HepG2 (cell line): ENCODE results near the gene SRPK3. TPM values are rescaled to one million over a fixed set of nuclear protein-coding genes. Genes with fewer than 3 reads are reported as not detected.

ENCODE experiments used
- CBX5 ChIP-seq: sonication (generic); formaldehyde crosslinking; IDR thresholded peaks from 2 replicates; pipeline ENCODE4 v1.4.0; 2020; ENCODE audit warnings: missing genetic modification reagents, borderline replicate concordance
- MEF2D ChIP-seq: sonication (generic); formaldehyde crosslinking; IDR thresholded peaks from 2 replicates; pipeline ENCODE4 v1.5.1; 2020; ENCODE audit warnings: mild to moderate bottlenecking, missing genetic modification reagents
- MLX ChIP-seq: IDR thresholded peaks from 2 replicates; pipeline ENCODE4 v1.6.1; 2016
- REXO4 ChIP-seq: sonication (generic); formaldehyde crosslinking; IDR thresholded peaks from 2 replicates; pipeline ENCODE4 v1.8.0; 2022; ENCODE audit warnings: missing genetic modification reagents, mild to moderate bottlenecking, borderline replicate concordance
- TBX2 ChIP-seq: sonication (generic); formaldehyde crosslinking; IDR thresholded peaks from 2 replicates; pipeline ENCODE4 v1.5.0; 2020; ENCODE audit warnings: missing genetic modification reagents, mild to moderate bottlenecking, borderline replicate concordance
- ZBTB33 ChIP-seq: sonication (generic); formaldehyde crosslinking; IDR thresholded peaks from 2 replicates; pipeline ENCODE4 v1.4.0; 2020; ENCODE audit warnings: missing genetic modification reagents
- ZNF232 ChIP-seq: sonication (generic); formaldehyde crosslinking; IDR thresholded peaks from 2 replicates; pipeline ENCODE4 v1.4.0; 2020; ENCODE audit warnings: missing genetic modification reagents, borderline replicate concordance
- ZNF414 ChIP-seq: sonication (generic); formaldehyde crosslinking; IDR thresholded peaks from 2 replicates; pipeline ENCODE4 v1.5.0; 2020; ENCODE audit warnings: missing genetic modification reagents
- ZNF687 ChIP-seq: sonication (generic); formaldehyde crosslinking; IDR thresholded peaks from 2 replicates; pipeline ENCODE4 v1.5.1; 2020; ENCODE audit warnings: mild to moderate bottlenecking, missing genetic modification reagents, moderate library complexity
- polyA plus RNA-seq, 8 experiments: library from polyadenylated mRNA; depleted of rRNA in 3 of 8; stranded (reverse) in 7 of 8; unstranded in 1 of 8; fragments of >200 nt; fragmentation: Illumina TruSeq in 4 of 8; extraction: Trizol in 4 of 8; gene quantifications; 2 replicates each; pipeline versions ENCODE4 v1.2.1 to v1.2.3, GENCODE V29; 2011 to 2016; ENCODE audit warnings: low read depth in 4 of 8, missing spikeins in 1 of 8, mixed read lengths in 1 of 8; ENCODE audit not compliant: insufficient read depth in 1 of 8
- total RNA-seq, 5 experiments: library from RNA; depleted of rRNA; stranded (reverse); fragments of >200 nt; fragmentation: Illumina TruSeq; extraction: Trizol; gene quantifications; 2 replicates each; pipeline ENCODE4 v1.2.3, GENCODE V29; 2016; ENCODE audit warnings: low read depth in 1 of 5

The SRPK3 gene
- total and polyA plus RNA-seq, 2 of the 13 experiments (the other 11 are each of a cell fraction or from before 2014, with no cell fraction given), result 0.22 to 0.30 TPM

- TF ChIP-seq ZNF687 (CRISPR knock-in tag) (peak; percentile 51; the same call in 1 of the 2 replicates), MLX (CRISPR knock-in tag) (no peak), REXO4 (CRISPR knock-in tag) (no peak), ZBTB33 (CRISPR knock-in tag) (peak; percentile 86; the same call in 1 of the 2 replicates), ZNF414 (CRISPR knock-in tag) (no peak), CBX5 (CRISPR knock-in tag) (no peak), TBX2 (CRISPR knock-in tag) (no peak), MEF2D (CRISPR knock-in tag) (no peak), ZNF232 (CRISPR knock-in tag) (no peak)
- TF ChIP-seq, all 625 proteins: peak for 3
Measured at GRCh38 chrX:153744210-153745066, 36.4 kb upstream of the SRPK3 start (continued).
